GM12892 (cell line): ENCODE data around the gene ABAT.

Experiments used
- POLR2A ChIP-seq: IDR thresholded peaks from 2 replicates; pipeline ENCODE4 v1.6.1; 2011; ENCODE audit warnings: low read depth, low read length, control low read depth
- POLR2AphosphoS5 ChIP-seq: IDR thresholded peaks from 2 replicates; pipeline ENCODE4 v1.6.1; 2011; ENCODE audit warnings: low read depth, low read length, control low read depth
- TAF1 ChIP-seq: IDR thresholded peaks from 2 replicates; pipeline ENCODE4 v1.6.1; 2011; ENCODE audit warnings: low read depth, mild to moderate bottlenecking, control low read depth, low read length, borderline replicate concordance

- TF ChIP-seq TAF1: no peak
- no peak; the same call in 1 of the 2 replicates for TF ChIP-seq POLR2AphosphoS5
- TF ChIP-seq POLR2A: no peak
Measured at GRCh38 chr16:8819411-8820034, 145.1 kb downstream of the ABAT start.
